ENCODE results near the gene ZMAT5.

GRCh38 chr22:29707471-29707870 lies 59.3 kb downstream of the ZMAT5 start:
- TF ChIP-seq, protein P1, sequence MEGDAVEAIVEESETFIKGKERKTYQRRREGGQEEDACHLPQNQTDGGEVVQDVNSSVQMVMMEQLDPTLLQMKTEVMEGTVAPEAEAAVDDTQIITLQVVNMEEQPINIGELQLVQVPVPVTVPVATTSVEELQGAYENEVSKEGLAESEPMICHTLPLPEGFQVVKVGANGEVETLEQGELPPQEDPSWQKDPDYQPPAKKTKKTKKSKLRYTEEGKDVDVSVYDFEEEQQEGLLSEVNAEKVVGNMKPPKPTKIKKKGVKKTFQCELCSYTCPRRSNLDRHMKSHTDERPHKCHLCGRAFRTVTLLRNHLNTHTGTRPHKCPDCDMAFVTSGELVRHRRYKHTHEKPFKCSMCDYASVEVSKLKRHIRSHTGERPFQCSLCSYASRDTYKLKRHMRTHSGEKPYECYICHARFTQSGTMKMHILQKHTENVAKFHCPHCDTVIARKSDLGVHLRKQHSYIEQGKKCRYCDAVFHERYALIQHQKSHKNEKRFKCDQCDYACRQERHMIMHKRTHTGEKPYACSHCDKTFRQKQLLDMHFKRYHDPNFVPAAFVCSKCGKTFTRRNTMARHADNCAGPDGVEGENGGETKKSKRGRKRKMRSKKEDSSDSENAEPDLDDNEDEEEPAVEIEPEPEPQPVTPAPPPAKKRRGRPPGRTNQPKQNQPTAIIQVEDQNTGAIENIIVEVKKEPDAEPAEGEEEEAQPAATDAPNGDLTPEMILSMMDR (IDR thresholded peaks at IDR 0.05 in 8 of 11, conservative IDR thresholded peaks at IDR 0.05 in 3 of 11), result no peak
- TF ChIP-seq POLR2AphosphoS5 (IDR thresholded peaks at IDR 0.05) (no peak), POLR2A (IDR thresholded peaks at IDR 0.05) (no peak)
